OCI-M1 (cell line): Measurements from ENCODE around the gene SLC30A10.
"Not testable (repeated sequence)": the region's sequence is repeated elsewhere in the genome, so short reads cannot be mapped to it uniquely, and the experiment has no call there.

Experiments
- DNase-seq: peaks from one replicate; lab custom pipeline; 2025; lab: John Stamatoyannopoulos, UW

Gene SLC30A10

DNA sequence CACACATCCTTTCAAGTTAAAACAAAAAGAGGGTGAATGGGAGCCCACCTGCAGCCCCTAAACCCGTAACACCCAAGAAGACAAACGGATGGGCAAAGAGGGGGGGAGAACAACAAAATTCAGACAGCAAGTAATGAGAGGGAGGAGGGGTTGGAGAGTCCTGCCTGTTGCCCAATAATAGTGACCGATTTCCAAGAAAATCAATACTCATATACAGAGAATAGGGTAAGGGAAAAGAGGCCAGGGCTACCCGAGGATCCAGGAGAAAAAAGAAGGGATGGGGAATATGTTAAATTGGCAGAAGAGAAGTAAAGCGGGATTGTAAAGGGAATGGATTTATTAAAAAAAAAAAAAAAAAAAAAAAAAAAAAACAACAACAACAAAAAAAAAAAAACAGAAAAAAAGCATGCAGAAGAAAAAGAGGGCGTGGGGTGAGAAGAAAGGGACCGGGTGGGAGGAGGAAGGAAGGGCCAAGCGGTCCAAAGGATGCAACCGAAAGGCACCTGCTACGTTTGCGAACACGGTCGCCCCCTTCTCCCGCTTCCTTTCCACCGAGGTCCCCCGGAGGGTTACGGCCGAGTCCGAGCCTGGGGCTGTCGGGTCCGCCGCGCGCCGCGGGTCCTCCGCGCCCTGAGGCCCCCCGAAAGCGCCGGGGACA lies 930 bp downstream of the SLC30A10 start:
- no peak for DNase-seq

GRCh38 chr1:219926363-219926998 lies 1.9 kb downstream of the SLC30A10 start:
- DNase-seq: no peak

GRCh38 chr1:219924342-219924741 lies 4.0 kb downstream of the SLC30A10 start:
- no peak for DNase-seq

- no peak for DNase-seq
These were observed 10.4 kb downstream of the SLC30A10 start for GRCh38 chr1:219917851-219918466.

- no peak for DNase-seq
These were observed 11.1 kb downstream of the SLC30A10 start for GRCh38 chr1:219917281-219917680.

DNA sequence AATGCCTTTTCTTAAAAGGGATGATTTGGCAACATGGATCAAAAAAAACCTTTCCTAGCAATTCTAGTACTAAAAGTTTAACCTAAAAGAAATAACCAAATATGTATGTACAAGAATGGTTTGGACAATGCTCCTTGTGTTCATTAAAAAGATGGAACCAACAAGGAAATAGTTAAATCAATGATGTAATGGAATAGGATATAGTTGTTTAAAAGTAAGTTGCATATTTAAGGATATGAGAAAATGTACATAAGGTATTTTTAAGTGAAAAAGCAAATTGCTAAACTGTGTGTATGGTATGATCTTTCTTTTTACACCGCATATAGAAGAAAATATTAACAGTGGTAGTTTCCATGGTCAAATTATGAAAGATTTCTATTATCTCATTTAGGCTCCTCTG lies 12.1 kb downstream of the SLC30A10 start:
- DNase-seq: no peak

DNA sequence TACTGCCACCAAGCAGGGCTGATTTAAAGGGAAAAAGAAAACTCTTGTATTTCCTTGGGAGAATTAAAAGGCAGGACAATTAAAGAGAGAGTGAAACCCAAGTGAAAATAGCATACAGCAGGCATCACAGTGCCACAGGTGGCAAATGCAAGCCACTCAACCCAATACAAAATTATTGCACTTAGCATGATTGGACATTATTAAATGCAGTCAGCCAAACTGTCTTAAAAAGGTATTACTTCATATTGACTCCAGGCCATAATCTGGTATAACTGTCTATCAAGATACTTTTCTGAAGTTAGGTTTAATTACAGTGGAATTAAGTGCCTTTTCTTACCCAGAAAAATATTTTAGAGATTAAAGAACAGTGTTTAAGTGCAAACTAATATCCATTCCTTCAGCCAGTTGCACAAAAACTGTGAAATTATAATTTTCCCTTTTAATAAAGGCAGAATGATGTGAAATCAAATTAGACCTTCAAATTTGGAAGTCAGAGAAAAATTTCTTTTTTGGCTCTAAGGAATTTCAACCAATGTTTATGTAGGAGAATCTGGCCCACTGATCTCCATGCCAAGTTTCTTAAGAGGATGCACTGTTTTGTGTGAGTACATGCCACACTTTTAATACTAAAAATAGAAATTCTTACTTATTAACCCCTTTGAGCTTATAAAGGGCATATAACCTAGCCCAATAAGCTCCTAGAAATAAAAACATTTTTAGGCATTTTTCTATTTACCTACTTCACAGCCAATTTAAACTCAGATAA lies 15.2 kb downstream of the SLC30A10 start:
- no peak for DNase-seq

GRCh38 chr1:219910716-219911115 lies 17.6 kb downstream of the SLC30A10 start:
- DNase-seq: no peak

- DNase-seq: no peak
These were observed 18.9 kb downstream of the SLC30A10 start for GRCh38 chr1:219909476-219909875.

DNA sequence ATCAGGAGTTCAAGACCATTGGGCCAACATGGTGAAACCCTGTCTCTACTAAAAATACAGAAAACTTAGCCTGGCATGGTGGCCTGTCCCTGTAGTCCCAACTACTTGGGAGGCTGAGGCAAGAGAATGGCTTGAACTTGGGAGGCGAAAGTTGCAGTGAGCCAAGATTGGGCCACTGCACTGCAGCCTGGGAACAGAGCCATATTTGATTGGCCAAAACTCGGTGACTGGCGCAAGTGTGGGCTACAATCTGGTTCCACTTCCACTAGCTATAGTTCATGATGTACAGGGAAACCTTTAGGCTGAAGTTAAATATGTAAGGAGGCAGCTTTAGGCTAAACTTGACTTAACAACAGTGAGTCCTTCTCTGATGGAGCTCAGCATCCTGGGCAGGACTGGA lies 20.2 kb downstream of the SLC30A10 start:
- no peak for DNase-seq

DNA sequence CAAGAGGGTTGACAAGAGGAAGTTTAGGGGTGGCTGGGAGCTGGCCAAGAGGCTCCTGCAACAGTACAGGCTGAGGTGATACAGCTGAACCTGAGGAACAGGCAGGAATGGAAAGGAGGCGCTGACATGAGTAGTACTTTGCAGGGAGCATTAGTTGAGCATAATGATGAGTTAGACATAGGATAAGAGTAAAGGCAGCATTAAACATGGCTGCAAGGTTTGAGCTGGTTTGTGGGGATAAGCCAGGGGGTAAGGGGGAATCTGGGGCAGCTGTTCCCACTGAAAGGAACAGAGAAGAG lies 20.6 kb downstream of the SLC30A10 start:
- no peak for DNase-seq

GRCh38 chr1:219906924-219907771 lies 21.2 kb downstream of the SLC30A10 start:
- DNase-seq: peak; percentile 98

DNA sequence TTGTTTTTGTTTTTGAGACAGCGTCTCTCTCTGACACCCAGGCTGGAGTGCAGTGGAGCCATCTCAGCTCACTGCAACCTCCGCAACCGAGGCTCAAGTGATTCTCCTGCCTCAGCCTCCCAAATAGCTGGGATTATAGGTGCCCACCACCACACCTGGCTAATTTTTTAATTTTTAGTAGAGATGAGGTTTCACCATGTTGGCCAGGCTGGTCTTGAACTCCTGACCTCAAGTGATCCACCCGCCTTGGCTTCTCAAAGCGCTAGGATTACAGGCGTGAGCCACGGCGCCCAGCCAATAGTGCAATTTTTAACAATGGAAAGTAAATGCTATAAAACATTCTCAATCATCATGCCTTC lies 21.8 kb downstream of the SLC30A10 start:
- DNase-seq: not testable (repeated sequence)

- no peak for DNase-seq
These were observed 22.8 kb downstream of the SLC30A10 start for GRCh38 chr1:219905524-219905923.

DNA sequence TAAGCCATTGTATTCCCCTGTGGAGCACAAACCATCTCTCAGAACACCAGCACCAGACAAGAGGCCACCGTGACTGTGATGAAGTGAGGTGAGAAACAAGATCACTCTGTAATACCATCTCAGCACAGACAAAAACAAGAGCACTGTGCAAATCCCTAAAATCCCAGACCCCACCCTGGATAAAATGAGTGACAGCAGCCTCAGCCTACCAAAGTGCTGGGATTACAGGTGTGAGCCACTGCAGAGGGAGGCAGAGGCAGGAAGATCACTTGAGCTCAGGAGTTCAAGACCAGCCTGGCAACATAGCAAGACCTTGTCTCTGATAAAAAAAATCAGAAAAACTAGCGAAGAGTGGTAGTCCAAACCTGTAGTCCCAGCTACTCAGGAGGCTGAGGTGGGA lies 23.4 kb downstream of the SLC30A10 start:
- no peak for DNase-seq

DNA sequence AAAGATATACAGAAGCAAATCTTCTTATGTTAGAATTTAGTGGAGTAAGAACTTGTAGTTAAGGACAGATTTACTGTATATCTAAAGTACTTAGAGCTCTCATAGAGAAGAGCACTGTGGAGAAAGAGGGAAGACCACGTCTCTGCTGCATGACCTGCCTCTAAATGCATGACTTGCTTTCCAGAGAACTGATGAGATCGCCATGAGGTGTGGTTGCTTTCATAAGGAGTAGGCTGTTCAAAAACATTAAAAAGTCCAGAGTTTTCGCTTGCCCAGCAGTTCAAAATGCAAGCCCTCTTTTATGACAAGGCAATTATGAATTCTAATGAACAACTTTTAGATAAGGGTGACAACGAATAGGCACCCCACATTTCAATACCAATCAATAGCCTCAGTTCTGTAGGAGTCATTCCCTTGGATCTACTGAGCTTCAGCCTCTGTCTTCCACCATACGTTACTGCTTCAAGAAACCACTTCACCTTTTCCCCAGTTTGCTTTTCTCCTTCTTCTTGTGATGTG lies 24.9 kb downstream of the SLC30A10 start:
- no peak for DNase-seq

DNA sequence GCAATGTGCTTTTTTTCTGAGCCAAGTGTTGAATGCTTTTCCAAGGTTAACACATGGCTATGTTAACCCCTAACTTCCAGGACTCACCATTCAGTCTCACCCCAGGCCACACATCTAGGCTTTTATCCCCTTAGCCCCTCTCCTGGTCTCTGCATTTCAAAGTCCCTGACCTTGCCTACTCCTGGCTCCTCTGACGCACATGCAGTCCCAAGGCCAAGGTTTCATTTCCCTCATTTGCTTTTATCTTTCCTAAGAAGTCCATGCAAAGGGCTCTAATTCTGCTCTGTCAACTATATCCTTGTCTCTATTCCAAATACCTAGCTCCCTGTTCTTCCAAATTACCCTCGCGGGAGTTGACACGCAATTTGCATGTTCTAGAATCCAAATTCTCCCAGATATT lies 25.4 kb downstream of the SLC30A10 start:
- no peak for DNase-seq

DNA sequence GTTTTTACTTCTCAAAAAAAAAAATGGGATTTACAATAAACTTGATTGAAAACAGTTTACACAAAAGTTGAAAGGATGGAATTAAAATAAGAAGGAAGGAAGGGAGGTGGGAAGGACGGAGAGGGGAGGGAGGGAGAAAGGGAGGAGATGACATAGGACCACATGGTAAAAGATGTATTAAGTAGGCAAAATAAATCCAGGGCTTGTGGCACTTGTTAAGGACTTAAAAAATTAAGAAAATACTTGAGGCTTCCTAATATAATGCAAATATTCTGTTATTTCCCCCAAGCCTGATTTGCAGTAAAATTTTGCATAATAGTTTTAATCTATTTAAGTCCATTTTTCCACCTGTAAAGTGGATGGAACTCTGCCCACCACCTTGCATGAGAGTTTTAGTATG lies 27.5 kb downstream of the SLC30A10 start:
- DNase-seq: no peak

DNA sequence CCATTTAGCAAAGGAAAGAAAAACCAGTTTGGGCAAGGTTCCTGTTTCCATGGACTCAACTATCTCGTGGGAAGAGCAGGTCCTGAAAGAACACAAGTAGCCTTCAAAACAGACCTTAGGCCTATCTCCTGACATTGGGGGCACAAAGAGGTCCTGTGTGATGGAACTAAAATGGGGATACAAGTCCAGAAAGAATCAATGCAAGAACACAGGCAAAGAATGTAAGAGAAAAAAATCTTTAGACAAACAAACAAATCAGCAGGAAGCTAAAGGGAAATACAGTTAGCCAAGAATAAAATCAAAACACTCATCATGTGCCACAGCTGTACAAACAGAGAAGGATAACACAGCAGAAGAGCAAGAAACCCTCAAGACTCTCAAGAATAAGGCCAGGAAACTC lies 28.2 kb downstream of the SLC30A10 start:
- DNase-seq: no peak

DNA sequence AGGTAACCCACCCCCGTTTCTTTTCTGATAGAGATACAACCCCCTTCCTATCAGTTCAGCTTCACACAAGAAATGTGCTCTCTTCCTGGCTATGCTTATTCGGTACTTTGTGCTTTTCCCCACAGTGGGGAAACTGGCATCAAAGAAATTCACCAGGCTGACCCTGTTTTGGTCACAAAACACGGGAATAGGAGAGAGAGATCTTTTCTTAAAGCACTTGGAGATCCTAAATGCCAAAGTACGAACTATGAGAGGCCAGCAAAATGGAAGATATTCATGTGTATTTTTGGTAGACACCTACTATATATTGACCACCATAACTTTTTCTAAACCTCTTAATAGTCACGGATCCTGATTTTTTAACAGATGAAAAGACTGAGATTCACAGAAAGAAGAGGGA lies 30.0 kb downstream of the SLC30A10 start:
- no peak for DNase-seq

DNA sequence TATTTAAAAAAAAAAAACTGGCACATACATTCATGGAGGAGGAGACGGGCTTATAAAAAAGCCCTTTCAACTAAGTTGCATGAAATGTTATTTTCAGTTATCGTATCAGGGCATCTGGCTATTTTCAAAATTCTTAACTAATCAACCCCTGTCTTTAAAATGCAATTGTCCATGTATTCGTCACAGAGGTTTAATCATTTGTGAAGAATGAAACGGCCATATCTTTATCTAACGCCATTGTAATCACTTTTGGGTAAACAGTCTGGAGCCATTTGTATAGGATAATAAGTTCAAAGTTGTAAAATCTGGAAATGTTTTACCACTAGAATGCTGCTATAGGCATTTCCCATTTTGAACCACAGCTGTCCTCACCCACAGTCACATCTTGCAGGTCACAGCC lies 30.4 kb downstream of the SLC30A10 start:
- no peak for DNase-seq

DNA sequence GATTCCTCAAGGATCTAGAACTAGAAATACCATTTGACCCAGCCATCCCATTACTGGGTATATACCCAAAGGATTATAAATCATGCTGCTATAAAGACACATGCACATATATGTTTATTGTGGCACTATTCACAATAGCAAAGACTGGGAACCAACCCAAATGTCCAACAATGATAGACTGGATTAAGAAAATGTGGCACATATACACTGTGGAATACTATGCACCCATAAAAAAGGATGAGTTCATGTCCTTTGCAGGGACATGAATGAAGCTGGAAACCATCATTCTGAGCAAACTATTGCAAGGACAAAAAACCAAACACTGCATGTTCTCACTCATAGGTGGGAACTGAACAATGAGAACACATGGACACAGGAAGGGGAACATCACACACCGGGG lies 36.1 kb downstream of the SLC30A10 start:
- not testable (repeated sequence) for DNase-seq
